Tibial artery (tissue), 4 donors: Measurements from ENCODE around the gene PGM2L1.

Experiments used
- DNase-seq, 2 donors: peaks; one replicate each; pipeline ENCODE4 v3.0.0-alpha.2; 2019
- H3K27ac ChIP-seq, 2 donors: fragments of 200-600 bp; sonication (generic) in 1 of 2; 1 replicate in 1 of 2; 2 replicates in 1 of 2; pipeline ENCODE4 v1.5.1; 2018 to 2019; ENCODE audit warnings: mild to moderate bottlenecking in 1 of 2
- H3K27me3 ChIP-seq, 2 donors: fragments of 200-600 bp; sonication (generic) in 1 of 2; one replicate each; pipeline versions ENCODE4 v1.5.1 to v1.6.0; 2016 to 2019
- H3K36me3 ChIP-seq, 3 donors: fragments of 200-600 bp; sonication (generic) in 2 of 3; one replicate each; pipeline ENCODE4 v1.5.1; 2016 to 2019; ENCODE audit warnings: mild to moderate bottlenecking in 2 of 3
- H3K4me1 ChIP-seq, 4 donors: fragments of 200-600 bp; sonication (generic) in 2 of 4; 1 replicate in 3 of 4; 2 replicates in 1 of 4; pipeline ENCODE4 v1.5.1; 2016 to 2019
- H3K4me3 ChIP-seq, 2 donors: fragments of 200-600 bp; sonication (generic) in 1 of 2; 1 replicate in 1 of 2; 2 replicates in 1 of 2; pipeline ENCODE4 v1.5.1; 2018 to 2019; ENCODE audit warnings: mild to moderate bottlenecking in 2 of 2
- H3K9me3 ChIP-seq, 3 donors: fragments of 200-600 bp; sonication (generic) in 1 of 3; one replicate each; pipeline ENCODE4 v1.5.1; 2016 to 2019
- intact Hi-C: fragments of 100-400 bp; cut with DNase I; formaldehyde crosslinking; loops from one replicate; pipeline ENCODE4 v1.15.0; 2023; ENCODE audit warnings: low total_unique reads
- TF ChIP-seq, protein P1 (sequence below), 2 experiments: fragments of 200-600 bp in 1 of 2; fragments of 450-650 bp in 1 of 2; IDR thresholded peaks; one replicate each; pipeline ENCODE4 v1.5.1; 2017 to 2019; ENCODE audit warnings: antibody characterized with exemption in 2 of 2, mild to moderate bottlenecking in 1 of 2, moderate library complexity in 1 of 2

Gene PGM2L1

DNA sequence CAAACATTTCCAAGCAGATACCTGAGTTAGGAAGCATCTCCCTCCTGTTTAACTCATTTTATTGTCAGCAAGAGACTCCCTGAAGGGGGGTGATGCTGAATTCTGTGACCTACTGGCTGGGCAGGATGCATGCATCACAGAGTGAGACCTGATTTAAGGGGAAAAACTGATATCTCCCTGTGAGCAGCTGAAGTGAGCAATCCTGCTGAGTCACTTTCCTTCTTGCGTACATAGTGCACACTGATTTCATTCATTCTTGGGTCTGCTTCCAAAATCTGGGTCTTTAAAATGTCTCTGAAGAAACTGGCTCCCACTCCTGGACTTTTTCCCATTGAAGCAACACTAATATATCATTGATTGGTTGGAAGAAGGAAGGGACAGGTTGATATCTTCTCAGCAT lies 110.1 kb downstream of the PGM2L1 start:
- TF ChIP-seq, protein P1, sequence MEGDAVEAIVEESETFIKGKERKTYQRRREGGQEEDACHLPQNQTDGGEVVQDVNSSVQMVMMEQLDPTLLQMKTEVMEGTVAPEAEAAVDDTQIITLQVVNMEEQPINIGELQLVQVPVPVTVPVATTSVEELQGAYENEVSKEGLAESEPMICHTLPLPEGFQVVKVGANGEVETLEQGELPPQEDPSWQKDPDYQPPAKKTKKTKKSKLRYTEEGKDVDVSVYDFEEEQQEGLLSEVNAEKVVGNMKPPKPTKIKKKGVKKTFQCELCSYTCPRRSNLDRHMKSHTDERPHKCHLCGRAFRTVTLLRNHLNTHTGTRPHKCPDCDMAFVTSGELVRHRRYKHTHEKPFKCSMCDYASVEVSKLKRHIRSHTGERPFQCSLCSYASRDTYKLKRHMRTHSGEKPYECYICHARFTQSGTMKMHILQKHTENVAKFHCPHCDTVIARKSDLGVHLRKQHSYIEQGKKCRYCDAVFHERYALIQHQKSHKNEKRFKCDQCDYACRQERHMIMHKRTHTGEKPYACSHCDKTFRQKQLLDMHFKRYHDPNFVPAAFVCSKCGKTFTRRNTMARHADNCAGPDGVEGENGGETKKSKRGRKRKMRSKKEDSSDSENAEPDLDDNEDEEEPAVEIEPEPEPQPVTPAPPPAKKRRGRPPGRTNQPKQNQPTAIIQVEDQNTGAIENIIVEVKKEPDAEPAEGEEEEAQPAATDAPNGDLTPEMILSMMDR (IDR thresholded peaks at IDR 0.05), result no peak
- peak in 1 of 2 donors; percentile 22 for DNase-seq
- Histone ChIP-seq H3K36me3 (no peaks in the 10 kb centered on the region), H3K9me3 (no peaks in the 10 kb centered on the region), H3K4me3 (no peak overlapping the region), H3K27ac (no peak overlapping the region), H3K4me1 (peaks cover 0 to 14% (median under 1%) of the 10 kb centered on the region in 4 donors), H3K27me3 (no peaks in the 10 kb centered on the region)
- intact Hi-C loops, result no loop called here

DNA sequence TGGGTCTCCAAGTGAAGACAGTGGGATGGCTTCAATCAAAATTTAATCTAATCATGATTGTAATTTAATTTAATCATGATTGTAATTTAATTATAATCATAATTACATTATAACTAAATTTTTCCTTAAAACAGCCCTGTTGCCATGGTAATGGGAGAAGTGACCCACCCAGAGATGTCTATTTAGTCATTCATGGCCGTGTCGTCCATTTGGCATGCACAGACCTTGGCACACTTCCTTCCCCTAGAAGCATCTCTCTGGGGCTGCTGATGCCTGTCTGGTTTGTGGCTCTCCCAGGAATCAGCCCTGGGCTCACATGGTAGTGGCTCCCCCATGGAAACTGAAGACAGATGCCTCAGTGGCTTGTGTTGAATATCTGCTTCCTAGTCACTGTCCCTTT lies 113.8 kb downstream of the PGM2L1 start:
- Histone ChIP-seq H3K4me1 (peaks cover 0 to 15% (median under 1%) of the 10 kb centered on the region in 4 donors), H3K9me3 (no peaks in the 10 kb centered on the region), H3K4me3 (no peak overlapping the region), H3K27ac (no peak overlapping the region), H3K36me3 (no peaks in the 10 kb centered on the region), H3K27me3 (no peaks in the 10 kb centered on the region)
- TF ChIP-seq, protein P1 (IDR thresholded peaks at IDR 0.05), result no peak
- intact Hi-C loops, result no loop called here
- DNase-seq, result no peak

DNA sequence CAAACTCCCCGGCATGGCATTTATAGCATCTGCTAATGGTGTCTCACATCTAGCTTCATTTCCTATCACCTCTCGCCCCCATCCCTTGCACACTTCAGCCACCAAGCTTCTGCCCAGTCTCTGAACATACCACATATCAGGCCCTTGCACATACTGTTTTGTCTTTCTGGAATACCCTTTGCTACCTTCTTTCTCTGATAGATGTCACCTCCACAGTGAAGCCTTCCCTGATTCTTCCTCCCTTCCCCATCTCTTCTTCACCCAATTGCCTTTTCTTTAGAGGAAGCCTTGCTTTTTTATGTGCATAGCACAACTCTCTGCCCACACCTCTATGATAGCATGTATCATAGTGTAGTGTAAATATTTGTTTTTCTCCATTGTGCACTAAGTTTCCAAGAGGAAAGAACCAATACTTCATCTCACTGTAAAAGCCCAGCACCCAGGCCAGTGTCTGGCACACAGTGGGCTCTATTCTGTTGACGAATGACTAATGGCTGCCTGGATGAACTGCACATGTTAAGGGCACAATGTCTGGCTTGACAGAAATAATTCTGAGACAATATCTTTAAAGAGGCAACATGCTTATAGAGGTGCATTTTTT lies 114.6 kb downstream of the PGM2L1 start:
- intact Hi-C loops, result no loop called here
- Histone ChIP-seq H3K36me3 (no peaks in the 10 kb centered on the region), H3K9me3 (no peaks in the 10 kb centered on the region), H3K4me1 (peaks cover 0 to 20% (median 6%) of the 10 kb centered on the region in 4 donors), H3K27me3 (no peaks in the 10 kb centered on the region), H3K27ac (no peak overlapping the region), H3K4me3 (no peak overlapping the region)
- TF ChIP-seq, protein P1 (IDR thresholded peaks at IDR 0.05), result no peak
- DNase-seq, result no peak

DNA sequence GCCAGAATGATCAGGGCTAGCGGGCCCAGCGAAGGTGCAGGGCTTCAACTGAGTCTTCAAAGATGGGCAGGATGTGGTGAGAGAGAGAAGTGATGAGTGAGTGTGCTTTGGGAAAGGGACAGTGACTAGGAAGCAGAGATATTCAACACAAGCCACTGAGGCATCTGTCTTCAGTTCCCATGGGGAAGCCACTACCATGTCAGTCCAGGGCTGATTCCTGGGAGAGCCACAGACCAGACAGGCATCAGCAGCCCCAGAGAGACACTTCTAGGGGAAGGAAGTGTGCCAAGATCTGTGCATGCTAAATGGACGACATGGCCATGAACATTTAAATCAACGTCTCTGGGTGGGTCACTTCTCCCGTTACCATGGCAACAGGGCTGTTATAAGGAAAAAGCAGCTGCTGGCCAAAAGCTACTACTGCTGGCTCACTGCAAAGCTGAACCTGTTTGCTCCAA lies 115.3 kb downstream of the PGM2L1 start:
- no peak overlapping the region for H3K27ac ChIP-seq
- intact Hi-C loops, result no loop called here
- no peak overlapping the region for H3K4me3 ChIP-seq
- TF ChIP-seq, protein P1 (IDR thresholded peaks at IDR 0.05), result no peak
- no peaks in the 10 kb centered on the region for H3K27me3 ChIP-seq
- DNase-seq, result no peak
- no peaks in the 10 kb centered on the region for H3K9me3 ChIP-seq
- H3K36me3 ChIP-seq, result no peaks in the 10 kb centered on the region
- peaks cover 0 to 18% (median 8%) of the 10 kb centered on the region in 4 donors for H3K4me1 ChIP-seq

DNA sequence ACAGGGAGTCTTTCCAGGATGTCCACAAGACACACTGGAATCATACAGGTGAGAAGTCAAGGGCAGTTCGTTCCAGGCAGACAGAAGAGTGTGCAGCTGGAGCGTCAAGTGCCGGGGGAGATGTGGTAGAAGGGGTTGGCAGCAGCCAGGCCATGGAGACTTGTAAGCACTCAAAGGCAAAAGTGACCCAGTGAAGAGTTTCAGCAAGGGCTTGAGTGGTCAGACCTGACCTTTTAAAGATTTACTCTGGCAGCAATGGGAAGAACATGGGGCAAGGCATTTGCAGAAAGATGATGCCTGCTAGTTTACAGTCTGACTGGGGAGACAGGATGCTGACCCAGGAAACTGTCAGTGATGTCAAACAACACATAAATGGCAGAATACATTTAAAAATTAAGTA lies 115.8 kb downstream of the PGM2L1 start:
- no peaks in the 10 kb centered on the region for H3K9me3 ChIP-seq
- H3K27me3 ChIP-seq, result no peaks in the 10 kb centered on the region
- TF ChIP-seq, protein P1 (IDR thresholded peaks at IDR 0.05), result no peak
- H3K27ac ChIP-seq, result no peak overlapping the region
- no peak overlapping the region for H3K4me3 ChIP-seq
- peaks cover 0 to 13% (median 7%) of the 10 kb centered on the region in 4 donors for H3K4me1 ChIP-seq
- no peaks in the 10 kb centered on the region for H3K36me3 ChIP-seq
- intact Hi-C loops, result no loop called here
- no peak for DNase-seq
